ENCODE data around the gene GLG1. TPM values are rescaled to one million over a fixed set of nuclear protein-coding genes. Genes with fewer than 3 reads are reported as not detected.
A peak's percentile ranks its signal among the peaks of the same experiment; 100 is the strongest.

Gene GLG1
- total RNA-seq, 1 donor from 2014 or later, result 153 TPM

GRCh38 chr16:74583926-74584666 is 22.8 kb downstream of the GLG1 start:
- H3K27ac Mint-ChIP-seq (ENCODE audit: unreplicated experiment), result peak overlapping the region; percentile 77
- no peak for FAIRE-seq
- no peaks in the 10 kb centered on the region for H3K27me3 Mint-ChIP-seq (ENCODE audit: low read depth, unreplicated experiment)
- no peaks in the 10 kb centered on the region for H3K36me3 Mint-ChIP-seq (ENCODE audit: low read depth, unreplicated experiment)
- H2AFZ ChIP-seq (ENCODE audit: low read depth, low read length), result no peak overlapping the region
- H3K4me3 Mint-ChIP-seq (ENCODE audit: unreplicated experiment), result no peak overlapping the region
- H3K27me3 ChIP-seq (ENCODE audit: insufficient read depth, low read length), result no peaks in the 10 kb centered on the region
- no peaks in the 10 kb centered on the region for H3K9me3 ChIP-seq (ENCODE audit: insufficient read depth, low read depth, low read length)
- no peak overlapping the region for H3K4me2 ChIP-seq (ENCODE audit: low read length)
- H3K4me1 ChIP-seq (ENCODE audit: insufficient read depth, low read length), result peaks cover under 1% of the 10 kb centered on the region
- no peak overlapping the region for H3K9ac ChIP-seq (ENCODE audit: low read length)
- H3K36me3 ChIP-seq (ENCODE audit: insufficient read depth, low read length), result peaks cover 2% of the 10 kb centered on the region
- no peak for DNase-seq (ENCODE audit: low read depth)
- H3K9me3 Mint-ChIP-seq (ENCODE audit: unreplicated experiment), result no peaks in the 10 kb centered on the region
- H3K4me1 Mint-ChIP-seq (ENCODE audit: low read depth, unreplicated experiment), result peaks cover 22% of the 10 kb centered on the region
- no peak overlapping the region for H3K4me3 ChIP-seq (ENCODE audit: insufficient read depth, low read depth, low read length)
- no peak overlapping the region for H3K27ac ChIP-seq (ENCODE audit: low read depth, low read length)
- TF ChIP-seq CTCF (IDR thresholded peaks at IDR 0.05; ENCODE audit: insufficient read depth, low read depth, low read length), result no peak
- TF ChIP-seq EZH2 (IDR thresholded peaks at IDR 0.05; ENCODE audit: insufficient read depth, low read length), result no peak
- H4K20me1 ChIP-seq (ENCODE audit: insufficient read depth, low read length), result peaks cover 95% of the 10 kb centered on the region
- peaks cover 93% of the 10 kb centered on the region for H3K79me2 ChIP-seq (ENCODE audit: insufficient read depth, low read length)

DNA sequence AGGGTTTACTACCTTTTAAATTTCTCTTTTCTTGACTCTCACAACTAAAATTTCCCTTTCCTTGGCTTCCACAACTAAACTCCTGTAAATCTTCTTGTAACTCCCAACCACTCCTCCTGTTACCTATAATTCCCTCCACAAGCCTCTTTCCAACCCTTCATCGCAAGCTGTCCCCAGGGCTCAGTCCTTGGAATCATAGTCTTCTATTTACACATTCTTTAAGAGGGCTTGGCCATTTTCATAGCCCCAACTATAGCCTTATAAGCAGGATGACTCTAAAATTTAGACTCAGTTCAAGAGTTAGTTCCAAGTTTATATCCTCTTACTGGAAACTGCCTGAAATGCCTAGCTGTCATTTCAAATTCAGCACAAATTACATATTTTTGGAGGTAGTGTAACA is 23.9 kb downstream of the GLG1 start:
- H3K9me3 ChIP-seq (ENCODE audit: insufficient read depth, low read depth, low read length), result no peaks in the 10 kb centered on the region
- Mint-ChIP-seq H3K36me3 (ENCODE audit: low read depth, unreplicated experiment) (no peaks in the 10 kb centered on the region), H3K27ac (ENCODE audit: unreplicated experiment) (peak overlapping the region; percentile 2), H3K4me3 (ENCODE audit: unreplicated experiment) (no peak overlapping the region), H3K9me3 (ENCODE audit: unreplicated experiment) (no peaks in the 10 kb centered on the region), H3K4me1 (ENCODE audit: low read depth, unreplicated experiment) (peaks cover 32% of the 10 kb centered on the region), H3K27me3 (ENCODE audit: low read depth, unreplicated experiment) (no peaks in the 10 kb centered on the region)
- no peak overlapping the region for H2AFZ ChIP-seq (ENCODE audit: low read depth, low read length)
- FAIRE-seq, result no peak
- H3K4me2 ChIP-seq (ENCODE audit: low read length), result no peak overlapping the region
- H3K27ac ChIP-seq (ENCODE audit: low read depth, low read length), result no peak overlapping the region
- TF ChIP-seq EZH2 (IDR thresholded peaks at IDR 0.05; ENCODE audit: insufficient read depth, low read length) (no peak), CTCF (IDR thresholded peaks at IDR 0.05; ENCODE audit: insufficient read depth, low read depth, low read length) (no peak)
- peaks cover 95% of the 10 kb centered on the region for H4K20me1 ChIP-seq (ENCODE audit: insufficient read depth, low read length)
- H3K27me3 ChIP-seq (ENCODE audit: insufficient read depth, low read length), result no peaks in the 10 kb centered on the region
- H3K36me3 ChIP-seq (ENCODE audit: insufficient read depth, low read length), result peaks cover 2% of the 10 kb centered on the region
- no peak overlapping the region for H3K4me3 ChIP-seq (ENCODE audit: insufficient read depth, low read depth, low read length)
- peaks cover 11% of the 10 kb centered on the region for H3K4me1 ChIP-seq (ENCODE audit: insufficient read depth, low read length)
- H3K79me2 ChIP-seq (ENCODE audit: insufficient read depth, low read length), result peaks cover 94% of the 10 kb centered on the region
- H3K9ac ChIP-seq (ENCODE audit: low read length), result no peak overlapping the region
- no peak for DNase-seq (ENCODE audit: low read depth)

- no peak overlapping the region for H3K9ac ChIP-seq (ENCODE audit: low read length)
- H4K20me1 ChIP-seq (ENCODE audit: insufficient read depth, low read length), result peaks cover 95% of the 10 kb centered on the region
- H3K9me3 Mint-ChIP-seq (ENCODE audit: unreplicated experiment), result no peaks in the 10 kb centered on the region
- TF ChIP-seq EZH2 (IDR thresholded peaks at IDR 0.05; ENCODE audit: insufficient read depth, low read length), result no peak
- TF ChIP-seq CTCF (IDR thresholded peaks at IDR 0.05; ENCODE audit: insufficient read depth, low read depth, low read length), result no peak
- no peak overlapping the region for H3K4me3 Mint-ChIP-seq (ENCODE audit: unreplicated experiment)
- H3K79me2 ChIP-seq (ENCODE audit: insufficient read depth, low read length), result peaks cover 94% of the 10 kb centered on the region
- H3K27ac ChIP-seq (ENCODE audit: low read depth, low read length), result no peak overlapping the region
- no peak overlapping the region for H3K4me2 ChIP-seq (ENCODE audit: low read length)
- H2AFZ ChIP-seq (ENCODE audit: low read depth, low read length), result no peak overlapping the region
- DNase-seq (ENCODE audit: low read depth), result no peak
- H3K36me3 ChIP-seq (ENCODE audit: insufficient read depth, low read length), result no peaks in the 10 kb centered on the region
- no peak for FAIRE-seq
- H3K27me3 Mint-ChIP-seq (ENCODE audit: low read depth, unreplicated experiment), result no peaks in the 10 kb centered on the region
- H3K36me3 Mint-ChIP-seq (ENCODE audit: low read depth, unreplicated experiment), result no peaks in the 10 kb centered on the region
- H3K4me1 ChIP-seq (ENCODE audit: insufficient read depth, low read length), result peaks cover 11% of the 10 kb centered on the region
- no peaks in the 10 kb centered on the region for H3K27me3 ChIP-seq (ENCODE audit: insufficient read depth, low read length)
- no peak overlapping the region for H3K27ac Mint-ChIP-seq (ENCODE audit: unreplicated experiment)
- H3K4me1 Mint-ChIP-seq (ENCODE audit: low read depth, unreplicated experiment), result peaks cover 36% of the 10 kb centered on the region
- no peaks in the 10 kb centered on the region for H3K9me3 ChIP-seq (ENCODE audit: insufficient read depth, low read depth, low read length)
- no peak overlapping the region for H3K4me3 ChIP-seq (ENCODE audit: insufficient read depth, low read depth, low read length)
Observed at GRCh38 chr16:74580833-74581232, 26.1 kb downstream of the GLG1 start.
